Measurements from ENCODE around the gene CFI.
A peak's percentile ranks its signal among the peaks of the same experiment; 100 is the strongest.

Gene CFI

DNA sequence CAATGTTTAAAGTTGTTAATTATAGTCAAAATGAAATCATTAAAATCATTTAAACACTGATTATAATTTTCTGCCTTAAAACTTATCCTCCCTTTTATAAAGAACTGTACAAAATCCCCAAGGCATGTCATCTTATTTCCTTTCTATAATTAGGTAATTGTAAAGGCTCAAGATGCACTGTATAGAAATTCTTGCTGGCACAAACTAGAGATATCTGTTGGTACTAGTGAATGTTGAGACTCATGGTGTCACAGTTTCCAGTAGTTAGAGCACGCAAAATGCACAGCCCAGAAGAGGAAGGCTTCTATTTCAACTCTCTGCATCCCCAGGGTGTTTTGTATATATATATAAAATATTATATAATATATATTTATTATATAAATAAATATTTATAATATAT lies 49.3 kb downstream of the CFI start:
- Mint-ChIP-seq H3K9me3 (no peaks in the 10 kb centered on the region), H3K4me1 (no peaks in the 10 kb centered on the region), H3K4me3 (no peak overlapping the region), H3K27ac (no peak overlapping the region), H3K27me3 (no peaks in the 10 kb centered on the region)
- DNase-seq, result no peak
- ATAC-seq, result peak; percentile 52

DNA sequence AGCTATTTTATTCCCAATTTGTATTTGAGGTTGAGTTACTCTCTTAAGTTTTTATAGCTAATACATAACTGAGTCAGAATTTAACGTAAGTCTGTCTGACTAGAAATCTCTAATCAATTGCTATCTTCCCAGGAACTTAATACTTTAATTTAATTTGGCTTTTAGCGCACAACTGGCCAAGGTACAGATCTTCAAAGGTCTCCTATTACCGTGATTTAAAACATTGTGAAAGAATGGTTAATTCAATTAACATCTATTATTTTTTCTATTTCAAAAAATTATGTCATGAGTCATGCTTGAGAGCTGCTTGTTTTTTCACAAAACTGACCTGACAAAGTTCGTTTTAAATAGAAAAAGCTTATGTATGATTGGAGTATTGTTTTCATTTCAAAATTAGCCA lies 49.9 kb downstream of the CFI start:
- H3K27me3 Mint-ChIP-seq, result no peaks in the 10 kb centered on the region
- H3K9me3 Mint-ChIP-seq, result no peaks in the 10 kb centered on the region
- no peak overlapping the region for H3K27ac Mint-ChIP-seq
- ATAC-seq (no peak), DNase-seq (no peak)
- H3K4me3 Mint-ChIP-seq, result no peak overlapping the region
- H3K4me1 Mint-ChIP-seq, result no peaks in the 10 kb centered on the region

DNA sequence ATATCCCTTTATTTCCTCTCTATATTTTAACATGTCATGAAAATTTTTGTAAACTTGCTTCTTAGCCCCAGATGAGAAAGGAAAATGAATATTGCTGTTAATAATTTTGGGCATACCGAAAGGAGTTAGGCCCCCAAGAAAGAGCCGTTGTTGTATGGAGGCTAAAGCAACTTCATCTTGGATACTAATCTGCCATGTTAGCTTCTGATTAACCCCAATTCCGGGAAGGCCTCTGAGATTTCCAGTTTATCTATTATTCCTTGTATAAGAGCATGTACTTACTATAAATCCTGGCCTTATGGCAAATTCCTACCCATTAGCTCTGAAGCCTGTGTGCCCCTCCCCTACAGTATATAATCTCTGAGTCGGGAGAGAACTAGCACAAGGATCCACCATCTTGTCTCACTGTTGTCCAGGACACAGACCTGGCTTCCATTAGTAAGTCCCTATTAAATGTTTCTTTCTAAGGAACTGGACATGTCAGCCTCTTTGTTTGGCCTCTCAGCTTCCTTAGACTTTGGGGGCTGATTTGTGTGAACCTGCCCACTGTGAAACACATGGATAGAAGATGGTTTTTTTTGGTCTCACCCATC lies 51.1 kb downstream of the CFI start:
- DNase-seq (no peak), ATAC-seq (no peak)
- H3K27me3 Mint-ChIP-seq, result no peaks in the 10 kb centered on the region
- no peaks in the 10 kb centered on the region for H3K4me1 Mint-ChIP-seq
- H3K4me3 Mint-ChIP-seq, result no peak overlapping the region
- H3K27ac Mint-ChIP-seq, result no peak overlapping the region
- H3K9me3 Mint-ChIP-seq, result no peaks in the 10 kb centered on the region

DNA sequence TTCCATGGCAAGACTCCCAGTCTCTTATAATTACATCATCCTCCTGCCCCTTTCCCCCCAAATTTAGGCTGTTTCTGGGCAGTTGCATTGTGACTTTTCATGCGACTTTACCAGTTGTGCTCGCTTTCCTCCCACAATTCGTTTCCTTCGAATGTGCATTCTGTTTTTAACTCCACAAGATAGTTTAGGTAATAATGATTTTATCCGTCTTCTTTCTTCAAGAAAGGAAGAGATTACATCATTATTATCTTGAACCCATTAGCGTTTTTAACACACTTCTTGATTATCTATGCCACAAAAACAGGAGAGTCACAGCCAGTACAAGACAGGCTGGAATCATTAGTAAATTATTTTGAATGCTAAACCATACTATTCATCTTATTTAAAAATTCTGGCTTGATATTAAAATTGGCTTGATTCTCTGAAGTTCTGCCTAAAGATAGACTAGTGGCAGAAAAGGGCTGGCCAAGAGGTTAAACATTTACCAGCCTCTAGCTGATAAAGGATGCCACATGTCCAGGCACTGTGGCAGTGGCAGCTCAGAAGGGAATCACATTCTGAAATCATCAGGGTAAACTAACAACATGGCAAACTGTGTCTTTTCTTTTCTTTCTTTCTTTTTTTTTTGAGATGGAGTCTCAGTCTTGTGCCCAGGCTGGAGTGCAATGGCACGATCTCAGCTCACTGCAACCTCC lies 52.3 kb downstream of the CFI start:
- H3K27me3 Mint-ChIP-seq, result no peaks in the 10 kb centered on the region
- H3K27ac Mint-ChIP-seq, result no peak overlapping the region
- ATAC-seq (no peak), DNase-seq (no peak)
- no peak overlapping the region for H3K4me3 Mint-ChIP-seq
- no peaks in the 10 kb centered on the region for H3K4me1 Mint-ChIP-seq
- H3K9me3 Mint-ChIP-seq, result no peaks in the 10 kb centered on the region

DNA sequence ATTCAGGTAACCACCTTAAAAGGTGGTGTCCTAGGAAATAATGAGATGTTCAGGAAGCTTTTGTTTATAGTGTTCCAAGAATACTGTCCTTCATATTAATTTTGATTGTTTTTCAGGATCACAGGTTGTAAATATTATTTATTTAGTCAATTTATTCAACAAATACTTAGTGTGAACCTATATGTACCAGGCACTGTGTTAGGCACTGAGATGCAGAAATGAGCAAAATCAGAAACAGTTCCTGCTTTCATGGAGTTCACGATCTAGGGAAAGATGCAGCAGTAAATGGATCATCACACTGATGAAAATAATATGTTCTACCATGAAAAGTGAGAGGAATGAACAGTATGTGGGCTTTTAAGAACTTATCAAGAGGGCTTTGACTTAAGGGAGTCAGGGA lies 53.7 kb downstream of the CFI start:
- ATAC-seq (no peak), DNase-seq (no peak)
- Mint-ChIP-seq H3K9me3 (no peaks in the 10 kb centered on the region), H3K27me3 (no peaks in the 10 kb centered on the region), H3K4me3 (no peak overlapping the region), H3K4me1 (no peaks in the 10 kb centered on the region), H3K27ac (no peak overlapping the region)

DNA sequence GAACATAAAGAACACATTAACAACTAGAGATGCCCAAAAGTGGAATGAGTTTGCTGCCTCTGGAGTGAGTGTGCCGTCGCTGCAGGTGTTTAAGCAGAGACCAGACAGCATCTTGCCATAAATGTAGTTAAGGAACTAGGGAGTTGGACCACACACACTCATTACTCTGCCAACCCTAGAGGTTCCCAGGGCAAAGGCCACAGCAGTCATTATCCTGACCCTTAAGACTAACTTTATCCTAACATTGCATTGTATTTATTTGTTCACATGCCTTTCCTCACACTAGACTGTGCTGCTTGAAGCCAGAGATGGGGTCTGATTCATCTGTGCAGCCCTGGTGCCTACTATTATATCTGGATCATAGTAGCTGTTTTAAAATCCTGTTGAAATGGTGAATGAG lies 55.1 kb downstream of the CFI start:
- Mint-ChIP-seq H3K4me1 (no peaks in the 10 kb centered on the region), H3K4me3 (no peak overlapping the region), H3K27ac (no peak overlapping the region), H3K9me3 (no peaks in the 10 kb centered on the region), H3K27me3 (no peaks in the 10 kb centered on the region)
- ATAC-seq (no peak), DNase-seq (no peak)

DNA sequence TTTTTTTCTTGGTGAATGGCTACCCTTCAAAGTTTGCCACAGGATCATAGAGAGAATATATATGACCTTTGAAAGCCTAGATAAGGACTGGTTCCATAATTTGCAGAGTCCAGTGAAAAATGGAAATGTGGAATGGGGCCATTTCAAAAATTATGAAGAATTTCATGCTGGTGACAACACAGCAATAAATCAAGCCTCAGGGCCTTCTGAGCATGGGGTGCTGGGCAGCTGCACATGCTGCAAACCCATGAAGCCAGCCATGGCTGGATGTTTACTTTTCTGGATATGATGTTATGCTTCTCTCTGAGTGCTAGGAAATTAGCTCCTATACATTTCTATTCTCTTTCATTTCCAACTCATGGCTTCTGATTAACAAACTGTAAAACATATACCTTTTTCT lies 56.0 kb downstream of the CFI start:
- Mint-ChIP-seq H3K9me3 (no peaks in the 10 kb centered on the region), H3K4me1 (no peaks in the 10 kb centered on the region), H3K27me3 (no peaks in the 10 kb centered on the region), H3K4me3 (no peak overlapping the region), H3K27ac (no peak overlapping the region)
- DNase-seq, result no peak
- no peak for ATAC-seq

DNA sequence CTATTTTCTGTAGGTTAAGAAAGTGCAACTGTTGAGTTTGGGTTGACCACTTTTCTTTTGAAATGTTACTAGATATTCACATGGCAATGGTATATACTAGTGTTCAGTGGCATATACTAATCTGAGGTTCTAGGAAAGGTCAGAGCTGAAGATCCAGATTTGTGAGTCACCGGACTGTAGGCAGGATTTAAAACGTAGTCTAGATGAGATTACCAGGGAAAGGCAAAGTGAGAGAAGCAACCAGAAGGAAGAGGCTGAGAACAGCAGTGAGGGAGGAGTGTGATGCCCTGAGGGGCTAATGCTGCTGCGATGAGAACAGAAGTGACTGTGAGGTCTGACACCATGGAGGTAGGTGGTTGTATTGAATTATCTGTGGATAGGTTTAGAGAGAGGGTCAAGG lies 62.3 kb downstream of the CFI start:
- H3K4me1 Mint-ChIP-seq, result no peaks in the 10 kb centered on the region
- no peak overlapping the region for H3K27ac Mint-ChIP-seq
- ATAC-seq (no peak), DNase-seq (no peak)
- no peaks in the 10 kb centered on the region for H3K27me3 Mint-ChIP-seq
- no peak overlapping the region for H3K4me3 Mint-ChIP-seq
- H3K9me3 Mint-ChIP-seq, result no peaks in the 10 kb centered on the region

DNA sequence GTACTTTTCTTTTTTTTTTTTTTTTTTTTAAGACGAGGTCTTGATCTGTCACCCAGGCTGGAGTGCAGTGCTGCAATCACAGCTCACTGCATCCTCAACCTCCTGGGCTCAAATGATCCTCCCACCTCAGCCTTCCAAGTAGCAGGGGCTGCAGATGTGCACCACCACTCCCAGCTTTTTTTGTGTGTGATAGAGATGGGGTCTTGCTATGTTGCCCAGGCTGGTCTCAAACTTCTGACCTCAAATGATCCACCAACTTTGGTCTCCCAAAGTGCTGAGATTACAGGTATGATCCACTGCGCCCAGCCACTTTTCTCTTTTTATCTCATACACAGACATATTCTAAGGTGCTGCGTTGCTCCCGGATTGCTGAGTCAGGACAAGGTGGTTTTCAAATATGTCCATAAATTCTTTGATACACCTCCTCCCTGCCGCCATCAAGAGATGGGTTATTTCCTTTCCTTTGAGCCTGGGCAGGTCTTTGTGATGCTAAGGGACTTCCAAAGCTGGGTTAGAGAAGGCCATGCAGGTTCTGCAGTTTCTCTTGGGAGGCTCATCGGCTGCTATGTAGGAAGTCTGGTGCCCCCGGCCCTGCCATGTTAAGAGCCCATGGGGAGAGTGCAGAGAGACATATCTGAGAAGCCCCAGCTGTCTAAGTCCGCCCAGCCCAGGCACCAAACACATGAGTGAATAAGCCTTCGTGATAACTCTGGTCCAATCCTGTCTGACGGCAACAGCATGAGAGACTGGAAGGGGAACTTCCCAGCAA lies 63.5 kb downstream of the CFI start:
- Mint-ChIP-seq H3K27ac (no peak overlapping the region), H3K9me3 (no peaks in the 10 kb centered on the region), H3K27me3 (no peaks in the 10 kb centered on the region), H3K4me3 (no peak overlapping the region), H3K4me1 (no peaks in the 10 kb centered on the region)
- DNase-seq, result no peak
- no peak for ATAC-seq

DNA sequence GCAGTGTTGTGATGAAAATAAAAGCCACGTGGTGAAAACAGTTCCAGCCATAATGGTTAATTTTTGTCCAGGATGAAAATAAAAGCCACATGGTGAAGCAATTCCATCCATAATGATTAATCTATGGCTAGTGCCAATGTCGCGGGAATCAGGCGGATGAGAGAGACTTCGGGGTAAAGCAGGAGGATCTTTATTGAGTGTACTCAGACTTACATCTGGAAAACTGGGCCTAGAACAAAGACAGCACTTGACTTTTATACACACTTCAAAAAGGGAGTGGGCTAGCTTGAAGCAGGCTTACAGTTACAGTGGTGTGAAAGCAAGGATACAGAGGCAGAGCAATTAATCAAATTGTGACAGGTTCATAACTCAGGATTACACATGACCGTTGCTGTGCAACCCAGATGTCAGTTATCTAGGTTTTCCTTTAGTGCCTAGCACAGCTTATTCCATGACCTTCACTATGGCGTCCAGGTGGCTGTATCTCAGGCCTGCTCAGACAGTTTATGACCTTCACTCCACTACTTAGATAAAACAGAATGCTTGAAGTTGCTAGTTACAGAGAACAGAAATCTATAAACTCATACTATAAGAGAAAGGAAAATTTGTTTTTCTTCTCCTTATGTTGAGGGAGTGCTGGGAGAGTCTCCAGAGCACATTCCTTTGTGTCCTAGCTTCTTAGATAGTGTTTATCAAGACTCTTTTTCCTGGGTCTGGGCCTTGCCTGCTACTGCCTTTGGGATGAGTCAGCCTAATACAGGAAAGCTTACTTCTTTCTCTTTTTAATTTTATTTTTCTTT lies 66.0 kb downstream of the CFI start:
- Mint-ChIP-seq H3K27ac (no peak overlapping the region), H3K4me3 (no peak overlapping the region), H3K9me3 (no peaks in the 10 kb centered on the region), H3K4me1 (no peaks in the 10 kb centered on the region), H3K27me3 (no peaks in the 10 kb centered on the region)
- ATAC-seq (no peak), DNase-seq (no peak)

DNA sequence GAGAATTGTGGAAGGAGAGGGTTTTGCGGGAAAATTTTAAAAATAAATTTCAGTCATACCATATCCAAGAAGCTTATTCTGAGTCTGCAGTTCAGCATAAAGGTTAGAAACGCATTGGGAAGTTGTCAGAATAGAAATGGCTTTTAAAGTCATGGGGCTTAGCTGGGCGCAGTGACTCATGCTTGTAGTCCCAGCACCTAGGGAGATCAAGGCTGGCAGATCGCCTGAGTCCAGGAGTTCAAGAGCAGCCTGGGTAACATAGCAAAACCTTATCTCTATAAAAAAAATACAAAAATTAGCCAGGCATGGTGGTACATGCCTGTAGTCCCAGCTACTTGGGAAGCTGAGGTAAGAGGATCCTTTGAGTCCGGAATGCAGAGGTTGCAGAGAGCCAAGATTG lies 68.1 kb downstream of the CFI start:
- peaks cover 2% of the 10 kb centered on the region for H3K4me1 Mint-ChIP-seq
- no peaks in the 10 kb centered on the region for H3K27me3 Mint-ChIP-seq
- DNase-seq (no peak), ATAC-seq (no peak)
- no peak overlapping the region for H3K27ac Mint-ChIP-seq
- no peaks in the 10 kb centered on the region for H3K9me3 Mint-ChIP-seq
- H3K4me3 Mint-ChIP-seq, result no peak overlapping the region

DNA sequence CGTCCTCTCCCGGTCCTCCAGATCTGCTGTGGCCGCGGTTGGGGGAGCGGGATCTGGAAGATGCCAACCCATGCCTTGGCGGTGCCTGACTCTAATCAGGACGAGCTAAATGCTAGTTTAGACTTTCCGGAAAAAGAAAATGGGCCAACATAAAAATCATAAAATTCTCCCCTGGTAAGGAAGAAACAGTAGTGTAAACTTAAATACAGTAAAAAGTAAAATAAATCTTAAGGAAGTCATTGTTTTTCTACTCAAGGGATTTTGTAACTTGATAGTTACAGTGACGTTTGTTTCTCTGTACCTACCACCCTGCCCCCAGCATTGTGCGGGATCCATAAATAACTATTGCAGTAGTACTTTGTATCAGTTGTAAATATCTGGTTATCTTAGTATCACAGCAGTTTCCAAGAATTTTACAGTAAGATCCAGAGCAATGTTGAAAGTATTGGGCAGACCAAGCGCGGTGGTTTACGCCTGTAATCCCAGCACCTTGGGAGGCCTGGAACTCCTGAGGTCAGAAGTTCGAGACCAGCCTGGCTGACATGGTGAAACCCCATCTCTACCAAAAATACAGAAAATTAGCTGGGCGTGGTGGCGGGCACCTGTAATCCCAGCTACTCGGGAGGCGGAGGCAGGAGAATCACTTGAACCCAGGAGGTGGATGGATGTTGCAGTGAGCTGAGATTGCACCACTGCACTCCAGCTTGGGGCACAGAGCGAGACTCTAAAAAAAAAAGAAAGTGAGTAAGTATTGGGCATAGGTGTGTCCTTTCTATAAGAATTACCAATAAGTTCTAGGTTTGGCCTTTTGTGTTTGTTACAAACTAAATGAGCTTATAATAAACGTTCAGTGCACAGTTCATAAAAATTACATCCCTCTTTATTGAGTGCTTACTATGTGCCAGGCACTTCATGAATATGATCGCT lies 70.9 kb downstream of the CFI start:
- peak overlapping the region; percentile 81 to 84 for H3K4me3 Mint-ChIP-seq
- peak overlapping the region; percentile 24 to 91 for H3K27ac Mint-ChIP-seq

DNA sequence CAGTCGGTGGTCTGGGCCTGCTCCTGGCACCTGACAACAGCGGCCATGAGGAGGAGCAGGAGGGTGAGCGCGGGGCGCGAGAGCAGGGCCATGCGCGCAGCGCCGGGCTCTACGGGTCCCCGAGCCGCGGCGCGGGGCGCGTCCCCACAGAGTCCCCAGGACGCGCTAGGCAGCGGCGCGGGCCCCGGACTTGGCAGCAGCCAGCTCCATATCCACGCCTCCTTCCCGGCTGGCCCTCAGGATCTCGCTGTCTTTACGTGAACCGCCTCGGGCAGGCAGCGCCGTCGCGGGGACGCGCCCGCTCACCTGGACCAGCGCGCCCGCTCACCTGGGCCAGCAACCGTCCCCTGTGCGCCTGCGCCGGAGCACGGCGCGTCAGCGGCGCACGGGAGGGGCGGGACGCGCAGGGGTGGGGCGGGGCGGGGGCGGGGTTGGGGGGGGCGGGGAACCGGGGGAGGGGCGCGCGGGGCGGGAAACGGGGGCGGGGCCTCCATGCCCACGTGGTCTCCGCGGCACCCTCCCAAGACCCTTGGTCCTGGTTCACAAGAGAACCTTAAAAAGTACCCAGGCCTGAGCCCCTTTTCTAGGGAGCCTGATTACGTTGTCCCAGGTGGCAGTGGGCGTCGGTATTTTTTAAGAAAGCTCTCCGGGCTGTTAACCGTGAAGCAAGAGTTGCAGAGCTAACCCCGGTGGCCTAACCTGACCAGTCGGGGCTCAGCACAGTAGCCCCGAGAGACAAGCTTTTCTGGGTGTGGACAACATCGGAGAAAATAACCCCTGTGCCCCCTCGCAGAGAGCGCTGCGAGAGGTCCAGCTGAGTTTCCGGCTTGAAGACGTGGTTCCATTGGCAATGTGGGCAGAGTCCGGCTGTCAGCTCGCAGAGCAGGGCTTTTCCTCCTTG lies 71.8 kb downstream of the CFI start, which contains the start of gene PLA2G12A:
Gene PLA2G12A, minus strand, starts transcription at position 353 of the 901 bp plus-strand sequence. Its CDS starts 261 bp downstream, at position 92.
- Mint-ChIP-seq H3K27me3 (no peaks in the 10 kb centered on the region), H3K27ac (peak within 1 kb of the TSS; percentile 77 to 91), H3K4me1 (peaks cover 30% of the 10 kb centered on the region), H3K9me3 (no peaks in the 10 kb centered on the region), H3K4me3 (peak within 1 kb of the TSS; percentile 91 to 95)
- ATAC-seq, result peak; percentile 93
- peak; percentile 79 to 82 for DNase-seq

More for the DNA sequence above, 70.9 kb downstream of the CFI start:
- no peak for DNase-seq
- no peak for ATAC-seq
- Mint-ChIP-seq H3K9me3 (no peaks in the 10 kb centered on the region), H3K4me1 (peaks cover 26% of the 10 kb centered on the region), H3K27me3 (no peaks in the 10 kb centered on the region)

DNA sequence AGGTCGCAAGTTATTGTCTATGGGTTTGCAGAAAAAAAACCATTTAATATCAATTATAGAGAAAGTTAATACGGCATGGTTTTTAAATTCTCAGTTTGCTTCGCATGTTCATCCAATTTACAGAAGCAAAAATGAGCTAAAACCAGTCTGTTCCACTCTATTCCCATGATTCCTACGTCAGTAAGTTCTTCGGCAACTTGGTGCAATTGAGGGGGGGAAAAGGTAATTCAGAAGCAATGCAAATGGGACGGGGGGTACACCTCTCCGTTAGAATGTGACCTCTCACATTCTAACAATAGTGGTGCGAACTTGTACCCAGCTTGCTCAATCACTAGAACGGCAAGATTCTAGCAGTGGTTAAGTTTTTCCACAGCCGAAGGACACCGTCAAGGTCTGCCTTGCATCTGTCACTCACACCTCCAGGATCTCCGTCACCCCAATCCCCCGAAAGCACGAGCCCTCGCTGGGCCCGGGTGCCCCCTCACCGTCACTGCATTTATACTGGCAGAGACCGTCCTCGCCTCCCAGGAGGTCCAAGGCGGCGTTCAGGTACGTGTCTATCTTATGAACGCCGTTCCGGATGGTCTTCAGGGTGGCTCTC lies 72.6 kb downstream of the CFI start:
- H3K27ac Mint-ChIP-seq, result peak overlapping the region; percentile 77 to 85
- no peak for DNase-seq
- no peaks in the 10 kb centered on the region for H3K27me3 Mint-ChIP-seq
- peak overlapping the region; percentile 91 to 95 for H3K4me3 Mint-ChIP-seq
- no peaks in the 10 kb centered on the region for H3K9me3 Mint-ChIP-seq
- H3K4me1 Mint-ChIP-seq, result peaks cover 30% of the 10 kb centered on the region
- ATAC-seq, result no peak

All from stimulated activated naive CD8-positive, alpha-beta T cell treated with anti-CD3 and anti-CD28 coated beads, Interleukin-15, amount 100 ng/mL, for 72 hours (primary cell).